ENCODE measurements around the gene PUM2.

DNA sequence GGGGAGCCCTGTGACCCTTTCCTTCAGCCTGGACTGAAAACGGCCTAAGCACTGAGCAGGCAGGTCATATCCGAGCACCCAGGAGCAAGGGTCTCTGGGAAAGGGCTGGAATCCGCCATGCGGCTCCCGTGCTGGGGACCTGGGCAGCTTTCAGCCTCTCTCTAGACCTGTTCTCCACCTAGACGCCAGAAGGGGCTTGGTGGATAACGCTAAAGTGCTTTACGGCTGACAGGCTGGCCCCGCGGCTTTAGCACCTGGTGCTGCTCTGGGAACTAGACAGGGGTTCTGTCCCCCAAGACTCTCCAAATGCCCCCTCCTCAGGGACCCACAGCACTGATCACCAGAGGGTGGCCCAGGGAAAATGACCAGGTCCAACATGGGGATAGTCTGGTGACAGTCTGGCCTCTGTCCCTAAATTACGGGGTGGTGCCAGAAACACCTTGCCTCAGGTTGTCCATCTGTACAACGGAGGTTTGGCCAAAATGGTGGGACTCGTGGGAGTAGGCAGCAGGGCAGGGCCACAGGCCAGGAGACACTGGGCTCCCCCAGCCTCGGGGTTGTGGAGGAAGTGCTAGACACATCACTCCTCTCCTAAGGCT lies 138.7 kb downstream of the PUM2 start:
- TF ChIP-seq CTCF (IDR thresholded peaks at IDR 0.05) (no peak), POLR2AphosphoS5 (IDR thresholded peaks at IDR 0.05; ENCODE audit: low read depth, low read length) (no peak), SIN3A (IDR thresholded peaks at IDR 0.05; ENCODE audit: borderline replicate concordance, insufficient read depth, low read depth, low read length) (no peak), TCF7L2 (IDR thresholded peaks at IDR 0.05; ENCODE audit: low read depth, low read length) (no peak)
- TF ChIP-seq, protein P1, sequence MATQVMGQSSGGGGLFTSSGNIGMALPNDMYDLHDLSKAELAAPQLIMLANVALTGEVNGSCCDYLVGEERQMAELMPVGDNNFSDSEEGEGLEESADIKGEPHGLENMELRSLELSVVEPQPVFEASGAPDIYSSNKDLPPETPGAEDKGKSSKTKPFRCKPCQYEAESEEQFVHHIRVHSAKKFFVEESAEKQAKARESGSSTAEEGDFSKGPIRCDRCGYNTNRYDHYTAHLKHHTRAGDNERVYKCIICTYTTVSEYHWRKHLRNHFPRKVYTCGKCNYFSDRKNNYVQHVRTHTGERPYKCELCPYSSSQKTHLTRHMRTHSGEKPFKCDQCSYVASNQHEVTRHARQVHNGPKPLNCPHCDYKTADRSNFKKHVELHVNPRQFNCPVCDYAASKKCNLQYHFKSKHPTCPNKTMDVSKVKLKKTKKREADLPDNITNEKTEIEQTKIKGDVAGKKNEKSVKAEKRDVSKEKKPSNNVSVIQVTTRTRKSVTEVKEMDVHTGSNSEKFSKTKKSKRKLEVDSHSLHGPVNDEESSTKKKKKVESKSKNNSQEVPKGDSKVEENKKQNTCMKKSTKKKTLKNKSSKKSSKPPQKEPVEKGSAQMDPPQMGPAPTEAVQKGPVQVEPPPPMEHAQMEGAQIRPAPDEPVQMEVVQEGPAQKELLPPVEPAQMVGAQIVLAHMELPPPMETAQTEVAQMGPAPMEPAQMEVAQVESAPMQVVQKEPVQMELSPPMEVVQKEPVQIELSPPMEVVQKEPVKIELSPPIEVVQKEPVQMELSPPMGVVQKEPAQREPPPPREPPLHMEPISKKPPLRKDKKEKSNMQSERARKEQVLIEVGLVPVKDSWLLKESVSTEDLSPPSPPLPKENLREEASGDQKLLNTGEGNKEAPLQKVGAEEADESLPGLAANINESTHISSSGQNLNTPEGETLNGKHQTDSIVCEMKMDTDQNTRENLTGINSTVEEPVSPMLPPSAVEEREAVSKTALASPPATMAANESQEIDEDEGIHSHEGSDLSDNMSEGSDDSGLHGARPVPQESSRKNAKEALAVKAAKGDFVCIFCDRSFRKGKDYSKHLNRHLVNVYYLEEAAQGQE (IDR thresholded peaks at IDR 0.05; ENCODE audit: insufficient read depth in 1 of 2, low read depth in 2 of 2, low read length in 1 of 2): no peak
